Upper lobe of right lung (tissue), 1 donor: ENCODE data around the gene GPR12. TPM values are rescaled to one million over a fixed set of nuclear protein-coding genes. Genes with fewer than 3 reads are reported as not detected.

Experiments used
- ATAC-seq: fragments of 200-7000 bp; cut with Tn5 transposase; one replicate; pipeline ENCODE4 v1.9.1; 2020; ENCODE audit warnings: mild to moderate bottlenecking, moderate library complexity
- DNase-seq: peaks from one replicate; pipeline ENCODE4 v3.0.0-alpha.2; 2020
- H3K27ac ChIP-seq: fragments of 200-600 bp; one replicate; pipeline ENCODE4 v1.8.0; 2022
- H3K27me3 ChIP-seq: fragments of 200-600 bp; one replicate; pipeline ENCODE4 v1.8.0; 2022; ENCODE audit warnings: mild to moderate bottlenecking
- H3K36me3 ChIP-seq: fragments of 200-600 bp; one replicate; pipeline ENCODE4 v1.8.0; 2022
- H3K4me1 ChIP-seq: fragments of 200-600 bp; one replicate; pipeline ENCODE4 v1.8.0; 2022
- H3K4me3 ChIP-seq: fragments of 200-600 bp; one replicate; pipeline ENCODE4 v1.8.0; 2022; ENCODE audit warnings: mild to moderate bottlenecking
- H3K9me3 ChIP-seq: fragments of 200-600 bp; one replicate; pipeline ENCODE4 v1.8.0; 2022
- CTCF ChIP-seq: fragments of 200-600 bp; IDR thresholded peaks from one replicate; pipeline ENCODE4 v1.8.0; 2022; ENCODE audit warnings: antibody characterized with exemption
- intact Hi-C: fragments of 100-400 bp; cut with DNase I; formaldehyde crosslinking; loops from one replicate; pipeline ENCODE4 v1.11.0; 2022
- total RNA-seq: library from RNA; stranded (reverse); fragmentation: NEBNext Ultra II Directional; extraction: Animal tissue kit (Norgen Biotek cat#: 25700); gene quantifications from one replicate; pipeline ENCODE4 v1.2.1, GENCODE V29; 2021
- donor health status: DM: no; HTN: yes; CAD: no; lungs with severe emphysema.

GPR12 gene
- total RNA-seq, 1 donor from 2014 or later = not detected

- intact Hi-C loops = no loop called here
Measured at GRCh38 chr13:26771796-26772195, 11.2 kb upstream of the GPR12 start.

GRCh38 chr13:26762745-26763345 is 2.3 kb upstream of the GPR12 start:
- H3K27me3 ChIP-seq = peaks cover 49% of the 10 kb centered on the region
- H3K4me3 ChIP-seq = no peak overlapping the region
- H3K9me3 ChIP-seq = no peaks in the 10 kb centered on the region
- H3K36me3 ChIP-seq = no peaks in the 10 kb centered on the region
- no peak overlapping the region for H3K27ac ChIP-seq
- TF ChIP-seq CTCF = no peak
- no peaks in the 10 kb centered on the region for H3K4me1 ChIP-seq
- intact Hi-C loops = no loop called here
- no peak for ATAC-seq
- DNase-seq = no peak

More at GRCh38 chr13:26771796-26772195, 11.2 kb upstream of the GPR12 start:
- no peak for TF ChIP-seq CTCF
- Histone ChIP-seq H3K27me3 (no peaks in the 10 kb centered on the region), H3K27ac (no peak overlapping the region), H3K9me3 (no peaks in the 10 kb centered on the region), H3K36me3 (no peaks in the 10 kb centered on the region), H3K4me1 (no peaks in the 10 kb centered on the region), H3K4me3 (no peak overlapping the region)
- DNase-seq = no peak
- ATAC-seq = no peak

- Histone ChIP-seq H3K4me3 (no peak overlapping the region), H3K27me3 (peaks cover 47% of the 10 kb centered on the region)
- ATAC-seq = peak; percentile 26
Measured at GRCh38 chr13:26760832-26761582, 421 bp upstream of the GPR12 start.

GRCh38 chr13:26759249-26759906 is 1.2 kb downstream of the GPR12 start:
- Histone ChIP-seq H3K36me3 (no peaks in the 10 kb centered on the region), H3K4me3 (peak overlapping the region; percentile 17), H3K27ac (no peak overlapping the region), H3K9me3 (no peaks in the 10 kb centered on the region), H3K4me1 (no peaks in the 10 kb centered on the region), H3K27me3 (peaks cover 46% of the 10 kb centered on the region)
- intact Hi-C loops = no loop called here
- DNase-seq (no peak), ATAC-seq (no peak)
- TF ChIP-seq CTCF = no peak

More at GRCh38 chr13:26760832-26761582, 421 bp upstream of the GPR12 start:
- intact Hi-C loops = no loop called here
- no peak overlapping the region for H3K27ac ChIP-seq
- no peaks in the 10 kb centered on the region for H3K4me1 ChIP-seq
- TF ChIP-seq CTCF = no peak
- no peak for DNase-seq
- H3K36me3 ChIP-seq = no peaks in the 10 kb centered on the region
- H3K9me3 ChIP-seq = no peaks in the 10 kb centered on the region

GRCh38 chr13:26758496-26759157 is 2.0 kb downstream of the GPR12 start:
- Histone ChIP-seq H3K9me3 (no peaks in the 10 kb centered on the region), H3K4me1 (no peaks in the 10 kb centered on the region), H3K4me3 (no peak overlapping the region), H3K36me3 (no peaks in the 10 kb centered on the region), H3K27me3 (peaks cover 46% of the 10 kb centered on the region), H3K27ac (no peak overlapping the region)
- DNase-seq (no peak), ATAC-seq (no peak)
- TF ChIP-seq CTCF = no peak
- intact Hi-C loops = no loop called here
